Spleen (tissue), 11 donors: ENCODE results near the gene PDE4D. TPM values are rescaled to one million over a fixed set of nuclear protein-coding genes. Genes with fewer than 3 reads are reported as not detected.

ENCODE experiments used
- DNase-seq: peaks from one replicate; pipeline ENCODE4 v3.0.0-alpha.2; 2020
- H3K27ac ChIP-seq, 8 donors: fragments of 200-600 bp; sonication (generic) in 7 of 8; 1 replicate in 4 of 8; 2 replicates in 4 of 8; pipeline versions ENCODE4 v1.5.0 to v1.8.0; 2016 to 2021; ENCODE audit warnings: inconsistent platforms in 4 of 8, mild to moderate bottlenecking in 4 of 8, moderate library complexity in 1 of 8
- H3K27me3 ChIP-seq, 7 donors: fragments of 200-600 bp; sonication (generic) in 6 of 7; replicated peaks in 1 of 7; 1 replicate in 4 of 7; 2 replicates in 3 of 7; pipeline versions ENCODE4 v1.5.0 to v1.8.0; 2016 to 2021; ENCODE audit warnings: inconsistent platforms in 3 of 7, mild to moderate bottlenecking in 1 of 7
- H3K36me3 ChIP-seq, 6 donors: fragments of 200-600 bp; sonication (generic) in 5 of 6; 1 replicate in 4 of 6; 2 replicates in 2 of 6; pipeline versions ENCODE4 v1.5.0 to v1.8.0; 2016 to 2021; ENCODE audit warnings: inconsistent platforms in 2 of 6
- H3K4me1 ChIP-seq, 6 donors: fragments of 200-600 bp; sonication (generic) in 5 of 6; 1 replicate in 3 of 6; 2 replicates in 3 of 6; pipeline versions ENCODE4 v1.5.0 to v1.8.0; 2016 to 2021; ENCODE audit warnings: inconsistent platforms in 3 of 6
- H3K4me3 ChIP-seq, 8 donors: fragments of 200-600 bp; sonication (generic) in 7 of 8; 1 replicate in 4 of 8; 2 replicates in 4 of 8; pipeline versions ENCODE4 v1.5.0 to v1.8.0; 2016 to 2021; ENCODE audit warnings: inconsistent platforms in 4 of 8, mild to moderate bottlenecking in 4 of 8, moderate library complexity in 2 of 8
- H3K9me3 ChIP-seq, 8 donors: fragments of 200-600 bp; sonication (generic) in 7 of 8; 1 replicate in 4 of 8; 2 replicates in 4 of 8; pipeline versions ENCODE4 v1.5.0 to v1.8.0; 2016 to 2021; ENCODE audit warnings: inconsistent platforms in 4 of 8
- POLR2A ChIP-seq, 3 donors: fragments of 450-650 bp; IDR thresholded peaks; one replicate each; pipeline ENCODE4 v1.5.1; 2017; ENCODE audit warnings: antibody characterized with exemption in 3 of 3, mild to moderate bottlenecking in 1 of 3
- POLR2AphosphoS5 ChIP-seq, 3 donors: sonication (generic); formaldehyde crosslinking; IDR thresholded peaks; one replicate each; pipeline ENCODE4 v1.5.1; 2017; ENCODE audit warnings: antibody characterized with exemption in 3 of 3
- whole genome bisulfite sequencing, 5 donors: extraction: QIAGEN DNeasy Blood & Tissue Kit in 3 of 5; methylation state at CpG; one replicate each; pipeline versions ENCODE4 v1.1.5 to v1.1.7; 2013 to 2018; 5-methylcytosine and 5-hydroxymethylcytosine counted together
- intact Hi-C: fragments of 100-400 bp; cut with DNase I; formaldehyde crosslinking; loops from one replicate; pipeline ENCODE4 v1.15.0; 2023; ENCODE audit warnings: low total_unique reads
- polyA plus RNA-seq, 3 donors: library from polyadenylated mRNA; stranded (reverse); fragments of 200-250 nt; gene quantifications; one replicate each; pipeline ENCODE4 v1.2.1, GENCODE V29; 2013
- total RNA-seq, 7 donors: library from RNA; depleted of rRNA in 3 of 7; stranded (reverse); fragments of >200 nt in 3 of 7; fragmentation: NEBNext Ultra II Directional in 4 of 7; extraction: Animal tissue kit (Norgen Biotek cat#: 25700) in 4 of 7; gene quantifications; one replicate each; pipeline versions ENCODE4 v1.1.0 to v1.2.1, GENCODE V29; 2016 to 2021
- TF ChIP-seq, protein P1 (sequence below), 11 experiments: fragments of 200-600 bp in 7 of 11; fragments of 450-650 bp in 4 of 11; sonication (generic) in 4 of 11; IDR thresholded peaks in 8 of 11; conservative IDR thresholded peaks in 3 of 11; 1 replicate in 7 of 11; 2 replicates in 4 of 11; pipeline versions ENCODE4 v1.4.0 to v1.8.0; 2016 to 2021; ENCODE audit warnings: antibody characterized with exemption in 11 of 11, inconsistent platforms in 4 of 11, mild to moderate bottlenecking in 1 of 11
- donor health status: healthy with polysubstance abuse.
- donor health status: DM: no; HTN: no; CAD: no; lungs with moderate emphysema.
- donor health status: DM: no; HTN: no; CAD: no.
- donor health status: Bipolar disorder and iron deficiency.
- donor health status: healthy.
- donor health status: DM: no; HTN: no; CAD: no.
- donor health status: DM: yes; HTN: yes; CAD: no.

PDE4D gene
- total and polyA plus RNA-seq, 10 donors, result 0.88 to 51.8 (median 18.2) TPM

GRCh38 chr5:59607138-59607765 lies 286.3 kb downstream of the PDE4D start:
- no peak overlapping the region for H3K4me3 ChIP-seq
- H3K27me3 ChIP-seq, result no peaks in the 10 kb centered on the region
- H3K36me3 ChIP-seq, result no peaks in the 10 kb centered on the region
- DNase-seq, result no peak
- H3K4me1 ChIP-seq, result no peaks in the 10 kb centered on the region
- no peaks in the 10 kb centered on the region for H3K9me3 ChIP-seq
- 79 to 90% (median 87%) methylated on average over 4 of the region's 4 CpGs for WGBS, 5 donors
- intact Hi-C loops, result no loop called here
- no peak overlapping the region for H3K27ac ChIP-seq
- TF ChIP-seq, protein P1, sequence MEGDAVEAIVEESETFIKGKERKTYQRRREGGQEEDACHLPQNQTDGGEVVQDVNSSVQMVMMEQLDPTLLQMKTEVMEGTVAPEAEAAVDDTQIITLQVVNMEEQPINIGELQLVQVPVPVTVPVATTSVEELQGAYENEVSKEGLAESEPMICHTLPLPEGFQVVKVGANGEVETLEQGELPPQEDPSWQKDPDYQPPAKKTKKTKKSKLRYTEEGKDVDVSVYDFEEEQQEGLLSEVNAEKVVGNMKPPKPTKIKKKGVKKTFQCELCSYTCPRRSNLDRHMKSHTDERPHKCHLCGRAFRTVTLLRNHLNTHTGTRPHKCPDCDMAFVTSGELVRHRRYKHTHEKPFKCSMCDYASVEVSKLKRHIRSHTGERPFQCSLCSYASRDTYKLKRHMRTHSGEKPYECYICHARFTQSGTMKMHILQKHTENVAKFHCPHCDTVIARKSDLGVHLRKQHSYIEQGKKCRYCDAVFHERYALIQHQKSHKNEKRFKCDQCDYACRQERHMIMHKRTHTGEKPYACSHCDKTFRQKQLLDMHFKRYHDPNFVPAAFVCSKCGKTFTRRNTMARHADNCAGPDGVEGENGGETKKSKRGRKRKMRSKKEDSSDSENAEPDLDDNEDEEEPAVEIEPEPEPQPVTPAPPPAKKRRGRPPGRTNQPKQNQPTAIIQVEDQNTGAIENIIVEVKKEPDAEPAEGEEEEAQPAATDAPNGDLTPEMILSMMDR (IDR thresholded peaks at IDR 0.05 in 8 of 11, conservative IDR thresholded peaks at IDR 0.05 in 3 of 11), result no peak
- TF ChIP-seq POLR2A (IDR thresholded peaks at IDR 0.05), result no peak
- no peak for TF ChIP-seq POLR2AphosphoS5 (IDR thresholded peaks at IDR 0.05)

DNA sequence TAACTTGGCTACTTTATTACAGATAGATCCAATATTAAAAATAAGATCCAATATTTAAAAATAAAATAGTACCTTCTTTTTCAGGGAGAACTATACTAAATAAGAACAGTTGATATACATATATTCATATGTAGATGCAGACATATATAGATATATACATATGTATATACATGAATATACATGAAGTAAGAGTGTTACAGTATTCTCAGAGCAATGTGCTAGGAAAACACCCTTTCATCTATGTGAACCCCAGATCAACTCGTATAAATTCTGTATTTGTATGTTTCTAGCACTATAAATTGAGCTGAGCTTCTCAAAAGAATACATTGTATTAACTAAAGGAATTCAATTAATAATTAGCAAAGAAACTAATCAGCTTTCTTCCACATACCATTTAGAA lies 287.6 kb downstream of the PDE4D start:
- no peaks in the 10 kb centered on the region for H3K9me3 ChIP-seq
- intact Hi-C loops, result no loop called here
- TF ChIP-seq POLR2AphosphoS5 (IDR thresholded peaks at IDR 0.05), result no peak
- no peak for TF ChIP-seq POLR2A (IDR thresholded peaks at IDR 0.05)
- TF ChIP-seq, protein P1 (IDR thresholded peaks at IDR 0.05 in 8 of 11, conservative IDR thresholded peaks at IDR 0.05 in 3 of 11), result no peak
- H3K36me3 ChIP-seq, result no peaks in the 10 kb centered on the region
- H3K4me3 ChIP-seq, result no peak overlapping the region
- no peaks in the 10 kb centered on the region for H3K4me1 ChIP-seq
- no peak for DNase-seq
- no peak overlapping the region for H3K27ac ChIP-seq
- H3K27me3 ChIP-seq, result no peaks in the 10 kb centered on the region
- 74 to 100% (median 80%) methylated on average over 1 of the region's 1 CpG for WGBS, 5 donors

DNA sequence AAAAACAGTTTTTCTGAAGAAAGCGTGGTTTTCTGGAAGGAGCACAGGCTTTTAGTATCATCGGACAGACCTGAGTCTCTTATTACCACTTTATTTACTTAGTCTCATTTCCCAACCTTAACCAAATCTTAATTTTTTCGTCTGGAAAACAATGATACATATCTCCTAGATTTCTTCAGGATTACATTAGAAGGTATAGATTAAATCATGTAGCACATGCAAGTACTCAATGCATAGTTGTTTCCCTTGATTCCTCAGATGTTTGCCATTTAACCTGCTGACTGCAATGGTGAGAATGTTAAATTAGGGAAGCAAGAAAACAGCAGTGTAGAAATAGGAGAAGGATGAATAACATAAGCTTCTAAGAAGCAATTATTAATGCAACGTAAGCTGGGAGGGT lies 289.4 kb downstream of the PDE4D start:
- Histone ChIP-seq H3K27me3 (no peaks in the 10 kb centered on the region), H3K9me3 (no peaks in the 10 kb centered on the region), H3K4me3 (no peak overlapping the region), H3K36me3 (no peaks in the 10 kb centered on the region), H3K4me1 (peaks cover 0 to 1% (median under 1%) of the 10 kb centered on the region in 6 donors), H3K27ac (no peak overlapping the region)
- intact Hi-C loops, result no loop called here
- WGBS, 5 donors, result 67 to 91% (median 86%) methylated on average over 4 of the region's 4 CpGs
- TF ChIP-seq POLR2AphosphoS5 (IDR thresholded peaks at IDR 0.05) (no peak), POLR2A (IDR thresholded peaks at IDR 0.05) (no peak)
- TF ChIP-seq, protein P1 (IDR thresholded peaks at IDR 0.05 in 8 of 11, conservative IDR thresholded peaks at IDR 0.05 in 3 of 11), result no peak
- no peak for DNase-seq

GRCh38 chr5:59600998-59601397 lies 292.5 kb downstream of the PDE4D start:
- H3K27ac ChIP-seq, result no peak overlapping the region
- no peaks in the 10 kb centered on the region for H3K27me3 ChIP-seq
- H3K9me3 ChIP-seq, result no peaks in the 10 kb centered on the region
- 81 to 92% (median 86%) methylated on average over 3 of the region's 3 CpGs for WGBS, 5 donors
- intact Hi-C loops, result no loop called here
- peaks cover 0 to 15% (median 13%) of the 10 kb centered on the region in 6 donors for H3K4me1 ChIP-seq
- no peaks in the 10 kb centered on the region for H3K36me3 ChIP-seq
- H3K4me3 ChIP-seq, result no peak overlapping the region
- no peak for DNase-seq
- TF ChIP-seq, protein P1 (IDR thresholded peaks at IDR 0.05 in 8 of 11, conservative IDR thresholded peaks at IDR 0.05 in 3 of 11), result no peak
- TF ChIP-seq POLR2AphosphoS5 (IDR thresholded peaks at IDR 0.05), result no peak
- TF ChIP-seq POLR2A (IDR thresholded peaks at IDR 0.05), result no peak
